MM.1S (cell line): ENCODE results near the gene WNT10A.

Experiments
- EZH2phosphoT487 ChIP-seq: fragments of 300-600 bp; sonication (generic); IDR thresholded peaks from 2 replicates; pipeline ENCODE4 v1.6.1; 2018; ENCODE audit warnings: antibody characterized with exemption, low read length
- TF ChIP-seq, protein P1 (sequence below): fragments of 300-600 bp; sonication (generic); IDR thresholded peaks from 2 replicates; pipeline ENCODE4 v1.5.1; 2016; ENCODE audit warnings: antibody characterized with exemption, low read length, mixed read lengths

DNA sequence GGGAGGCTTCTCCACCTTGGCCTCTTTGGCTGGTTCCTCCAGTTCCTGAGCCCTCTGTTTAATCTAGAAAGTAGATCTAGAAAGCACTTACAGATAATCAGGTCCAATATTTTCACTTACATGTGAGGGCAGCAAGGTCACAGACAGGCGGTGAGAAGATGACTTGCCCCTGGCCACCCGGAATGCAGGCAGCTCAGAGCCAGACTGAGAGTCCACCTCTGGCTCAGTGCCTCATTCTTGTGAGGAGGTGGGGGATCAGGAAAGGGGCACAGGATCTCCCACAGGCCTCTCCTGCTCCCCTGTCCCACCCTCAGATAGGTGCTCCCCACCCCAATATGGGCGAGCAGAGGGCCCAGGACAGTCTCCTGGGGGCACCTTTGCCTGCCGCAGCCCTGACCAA lies 15.3 kb upstream of the WNT10A start:
- TF ChIP-seq, protein P1, sequence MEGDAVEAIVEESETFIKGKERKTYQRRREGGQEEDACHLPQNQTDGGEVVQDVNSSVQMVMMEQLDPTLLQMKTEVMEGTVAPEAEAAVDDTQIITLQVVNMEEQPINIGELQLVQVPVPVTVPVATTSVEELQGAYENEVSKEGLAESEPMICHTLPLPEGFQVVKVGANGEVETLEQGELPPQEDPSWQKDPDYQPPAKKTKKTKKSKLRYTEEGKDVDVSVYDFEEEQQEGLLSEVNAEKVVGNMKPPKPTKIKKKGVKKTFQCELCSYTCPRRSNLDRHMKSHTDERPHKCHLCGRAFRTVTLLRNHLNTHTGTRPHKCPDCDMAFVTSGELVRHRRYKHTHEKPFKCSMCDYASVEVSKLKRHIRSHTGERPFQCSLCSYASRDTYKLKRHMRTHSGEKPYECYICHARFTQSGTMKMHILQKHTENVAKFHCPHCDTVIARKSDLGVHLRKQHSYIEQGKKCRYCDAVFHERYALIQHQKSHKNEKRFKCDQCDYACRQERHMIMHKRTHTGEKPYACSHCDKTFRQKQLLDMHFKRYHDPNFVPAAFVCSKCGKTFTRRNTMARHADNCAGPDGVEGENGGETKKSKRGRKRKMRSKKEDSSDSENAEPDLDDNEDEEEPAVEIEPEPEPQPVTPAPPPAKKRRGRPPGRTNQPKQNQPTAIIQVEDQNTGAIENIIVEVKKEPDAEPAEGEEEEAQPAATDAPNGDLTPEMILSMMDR, result no peak
- TF ChIP-seq EZH2phosphoT487, result no peak
